Breast epithelium (tissue), 3 donors: ENCODE measurements around the gene ARL9.

ENCODE experiments used
- CTCF ChIP-seq, 3 donors: fragments of 450-650 bp; IDR thresholded peaks; one replicate each; pipeline ENCODE4 v1.5.1; 2016 to 2017; ENCODE audit warnings: antibody characterized with exemption in 3 of 3, mild to moderate bottlenecking in 3 of 3, moderate library complexity in 3 of 3
- POLR2A ChIP-seq: fragments of 450-650 bp; IDR thresholded peaks from one replicate; pipeline ENCODE4 v1.6.1; 2016; ENCODE audit warnings: antibody characterized with exemption, mild to moderate bottlenecking, moderate library complexity
- POLR2AphosphoS5 ChIP-seq, 3 donors: sonication (generic); formaldehyde crosslinking; IDR thresholded peaks; one replicate each; pipeline ENCODE4 v1.6.1; 2017; ENCODE audit warnings: antibody characterized with exemption in 3 of 3

GRCh38 chr4:56532239-56532638 is 26.6 kb downstream of the ARL9 start:
- TF ChIP-seq CTCF (IDR thresholded peaks at IDR 0.05) (no peak), POLR2A (no peak), POLR2AphosphoS5 (IDR thresholded peaks at IDR 0.05) (no peak)
